Mucosa of rectum (tissue), 2 donors: Measurements from ENCODE around the gene TRAF3.

Experiments
- H3K27ac ChIP-seq, 2 donors: one replicate each; pipeline ENCODE4 v1.7.0; 2013; ENCODE audit warnings: inconsistent platforms in 2 of 2, low read depth in 2 of 2, low read length in 2 of 2
- H3K27me3 ChIP-seq, 2 donors: one replicate each; pipeline ENCODE4 v1.7.0; 2013; ENCODE audit warnings: low read length in 2 of 2; ENCODE audit not compliant: control insufficient read depth in 2 of 2, insufficient read depth in 2 of 2
- H3K36me3 ChIP-seq, 2 donors: one replicate each; pipeline ENCODE4 v1.7.0; 2013; ENCODE audit warnings: low read length in 2 of 2; ENCODE audit not compliant: control insufficient read depth in 2 of 2, insufficient read depth in 2 of 2
- H3K4me1 ChIP-seq, 2 donors: one replicate each; pipeline ENCODE4 v1.7.0; 2013; ENCODE audit warnings: low read length in 2 of 2, mild to moderate bottlenecking in 1 of 2; ENCODE audit not compliant: control insufficient read depth in 2 of 2, insufficient read depth in 2 of 2
- H3K4me3 ChIP-seq, 2 donors: one replicate each; pipeline ENCODE4 v1.7.0; 2013; ENCODE audit warnings: low read length in 2 of 2
- H3K9ac ChIP-seq, 2 donors: one replicate each; pipeline ENCODE4 v1.7.0; 2013; ENCODE audit warnings: low read length in 2 of 2, low read depth in 1 of 2, mild to moderate bottlenecking in 1 of 2
- H3K9me3 ChIP-seq, 2 donors: one replicate each; pipeline ENCODE4 v1.7.0; 2013; ENCODE audit warnings: low read length in 2 of 2; ENCODE audit not compliant: control insufficient read depth in 2 of 2
- donor health status: healthy.
- donor health status: Normal muscosa, but diverticular disease.

Gene TRAF3

DNA sequence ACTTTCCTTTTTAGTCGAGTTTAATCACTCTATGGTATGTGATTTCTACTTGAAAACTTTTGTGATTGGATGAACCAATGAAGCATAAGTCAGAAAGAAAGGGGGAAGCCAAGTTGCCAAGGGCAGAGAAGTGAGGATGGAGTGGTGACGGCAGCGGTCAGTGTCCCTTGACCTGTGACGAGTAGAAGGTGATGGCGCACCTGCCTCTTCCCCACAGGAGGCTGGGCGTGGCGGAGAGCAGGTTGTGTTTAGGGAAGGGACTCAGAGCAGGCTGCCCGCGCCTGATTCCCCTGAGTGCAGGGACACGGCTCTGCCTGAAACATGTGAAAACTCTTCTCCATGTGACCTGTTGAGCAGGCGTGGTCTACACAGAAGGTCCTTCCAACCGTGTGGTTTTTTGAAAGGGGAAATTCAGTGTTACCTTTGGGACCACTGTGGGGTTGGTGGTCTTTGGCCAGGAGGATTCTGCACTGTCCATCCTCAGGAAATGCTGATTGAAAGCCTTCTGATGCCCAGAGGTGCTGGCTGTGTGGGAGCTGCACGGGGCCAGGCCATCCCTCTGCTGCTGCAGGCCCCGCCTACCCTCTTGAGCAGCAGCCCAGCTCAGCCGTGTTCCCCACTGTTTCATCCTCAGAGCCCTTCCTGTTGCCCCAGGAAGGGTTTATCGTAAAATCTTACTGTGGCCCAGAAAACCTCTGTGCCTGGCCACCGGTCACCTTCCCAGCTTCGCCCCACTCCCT, 121.7 kb downstream of the TRAF3 start:
- no peaks in the 10 kb centered on the region for H3K4me1 ChIP-seq
- no peaks in the 10 kb centered on the region for H3K27me3 ChIP-seq

DNA sequence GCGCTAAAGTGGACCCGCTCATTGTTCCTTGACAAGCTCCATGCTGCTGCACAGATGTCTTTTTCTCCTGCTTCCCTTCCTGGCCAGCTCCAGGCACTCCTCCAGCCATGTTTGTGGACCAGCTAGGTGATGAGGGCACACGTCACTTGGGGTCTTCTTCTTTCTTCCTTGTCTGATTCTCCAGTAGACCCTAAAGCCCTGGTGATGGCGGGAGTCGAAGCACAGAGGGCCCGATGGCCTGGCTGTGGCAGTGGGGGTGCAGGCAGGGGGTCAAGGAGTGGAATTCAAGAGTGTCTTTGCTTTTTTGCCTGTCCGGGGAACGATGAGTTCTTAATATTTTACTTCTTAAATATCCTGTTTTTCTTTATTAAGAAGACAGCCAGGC, 122.3 kb downstream of the TRAF3 start:
- no peak overlapping the region for H3K27ac ChIP-seq
- H3K4me3 ChIP-seq, result no peak overlapping the region
- H3K9ac ChIP-seq, result no peak overlapping the region
- no peaks in the 10 kb centered on the region for H3K4me1 ChIP-seq
- no peaks in the 10 kb centered on the region for H3K27me3 ChIP-seq
- no peaks in the 10 kb centered on the region for H3K9me3 ChIP-seq
- H3K36me3 ChIP-seq, result peaks cover 31 to 55% of the 10 kb centered on the region in 2 donors

More for the DNA sequence above, 121.7 kb downstream of the TRAF3 start:
- Histone ChIP-seq H3K9me3 (no peaks in the 10 kb centered on the region), H3K27ac (no peak overlapping the region), H3K9ac (no peak overlapping the region), H3K4me3 (no peak overlapping the region), H3K36me3 (peaks cover 31 to 52% of the 10 kb centered on the region in 2 donors)

GRCh38 chr14:102900631-102901571, 123.7 kb downstream of the TRAF3 start:
- no peaks in the 10 kb centered on the region for H3K27me3 ChIP-seq
- peak overlapping the region in 1 of 2 donors; percentile 20 for H3K4me3 ChIP-seq
- H3K27ac ChIP-seq, result peak overlapping the region; percentile 41 to 75
- H3K9ac ChIP-seq, result no peak overlapping the region
- no peaks in the 10 kb centered on the region for H3K4me1 ChIP-seq
- peaks cover 36 to 54% of the 10 kb centered on the region in 2 donors for H3K36me3 ChIP-seq
- no peaks in the 10 kb centered on the region for H3K9me3 ChIP-seq

GRCh38 chr14:102901633-102902032, 124.4 kb downstream of the TRAF3 start:
- Histone ChIP-seq H3K4me1 (no peaks in the 10 kb centered on the region), H3K9me3 (no peaks in the 10 kb centered on the region), H3K27me3 (no peaks in the 10 kb centered on the region), H3K36me3 (peaks cover 33 to 59% of the 10 kb centered on the region in 2 donors), H3K27ac (peak overlapping the region; percentile 41 to 75), H3K9ac (no peak overlapping the region), H3K4me3 (no peak overlapping the region)

DNA sequence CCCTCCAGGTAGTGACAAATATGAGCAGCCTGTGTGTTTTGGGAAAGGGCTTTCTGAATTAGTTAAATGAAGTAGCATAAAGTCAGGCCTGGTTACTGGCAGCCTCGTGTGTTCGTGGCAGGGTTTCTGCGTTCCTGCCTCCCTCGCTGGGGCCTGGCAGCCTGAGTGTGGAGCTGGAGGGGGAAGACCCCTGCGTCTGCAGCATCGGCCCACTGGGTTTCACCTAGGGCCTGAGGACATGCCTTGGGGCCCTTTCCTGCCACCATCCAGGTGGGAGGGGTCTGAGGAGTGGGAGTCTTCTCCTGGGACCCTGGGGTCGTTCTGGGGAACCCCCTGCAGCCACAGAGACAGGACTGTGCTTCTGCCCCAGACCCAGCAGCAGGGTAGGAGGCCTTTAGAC, 124.8 kb downstream of the TRAF3 start:
- Histone ChIP-seq H3K9me3 (no peaks in the 10 kb centered on the region), H3K4me3 (no peak overlapping the region), H3K9ac (no peak overlapping the region), H3K27me3 (no peaks in the 10 kb centered on the region), H3K27ac (peak overlapping the region in 1 of 2 donors; percentile 67), H3K36me3 (peaks cover 35 to 62% of the 10 kb centered on the region in 2 donors), H3K4me1 (no peaks in the 10 kb centered on the region)

DNA sequence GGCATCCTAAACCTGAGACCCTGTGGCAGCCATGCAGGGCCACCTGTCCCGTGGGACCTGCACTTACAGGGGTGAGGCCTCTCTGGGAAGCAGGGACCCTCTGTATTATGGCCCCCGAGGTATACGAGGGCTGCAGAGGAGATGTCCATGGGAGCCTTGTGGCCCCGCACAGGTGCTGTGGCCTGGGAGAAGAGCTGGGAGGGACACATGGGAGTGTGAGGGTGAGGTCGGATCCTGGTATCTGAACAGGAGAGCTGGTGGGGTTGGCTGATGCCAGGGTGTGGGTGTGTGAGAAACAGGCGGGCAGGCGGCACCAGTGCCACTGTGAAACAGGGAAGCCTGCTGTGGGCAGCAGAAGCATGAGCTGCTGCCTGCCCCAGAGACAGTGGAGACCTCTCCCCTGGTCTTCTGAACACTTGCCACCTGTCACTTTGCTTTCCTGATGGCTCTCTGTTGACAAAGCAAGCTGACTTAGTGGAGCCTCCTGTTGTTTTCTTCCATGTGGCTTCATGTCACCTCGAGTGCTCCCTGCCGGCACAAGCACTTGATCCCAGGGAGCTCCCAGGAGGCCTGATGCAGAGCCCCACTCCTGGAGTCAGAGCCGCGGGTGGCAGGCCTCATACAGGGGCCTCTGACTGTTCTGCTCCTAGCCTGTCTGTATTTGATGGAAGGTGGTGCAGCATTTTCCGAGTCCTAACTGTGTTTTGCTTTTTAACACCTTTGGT, 125.4 kb downstream of the TRAF3 start:
- H3K36me3 ChIP-seq, result peaks cover 32 to 61% of the 10 kb centered on the region in 2 donors

DNA sequence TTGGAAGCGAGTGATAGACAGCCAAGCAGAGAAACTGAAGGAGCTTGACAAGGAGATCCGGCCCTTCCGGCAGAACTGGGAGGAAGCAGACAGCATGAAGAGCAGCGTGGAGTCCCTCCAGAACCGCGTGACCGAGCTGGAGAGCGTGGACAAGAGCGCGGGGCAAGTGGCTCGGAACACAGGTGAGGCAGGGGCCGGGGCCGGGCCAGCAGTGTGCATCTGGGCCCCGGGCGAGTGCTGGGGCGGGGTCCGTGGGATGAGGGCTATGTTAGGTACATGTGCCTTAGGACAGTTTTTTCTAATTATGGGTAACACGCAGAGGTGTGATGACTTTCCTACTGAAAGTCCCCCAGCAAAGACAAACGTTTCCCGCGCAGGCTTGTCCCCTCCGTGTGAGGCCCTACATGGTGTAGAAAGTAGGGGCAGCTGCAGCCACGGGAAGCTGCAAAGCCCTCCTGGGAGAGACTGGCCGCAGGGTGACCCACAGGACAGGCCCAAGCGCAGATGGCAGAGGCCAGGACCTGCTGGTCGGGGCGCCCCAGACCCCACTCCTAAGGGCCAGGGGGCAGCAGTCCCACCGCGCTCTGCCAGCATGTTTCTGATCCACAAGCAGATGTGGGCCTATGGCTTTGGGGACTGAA, 126.1 kb downstream of the TRAF3 start:
- Histone ChIP-seq H3K9me3 (no peaks in the 10 kb centered on the region), H3K36me3 (peaks cover 30 to 59% of the 10 kb centered on the region in 2 donors), H3K27me3 (no peaks in the 10 kb centered on the region), H3K27ac (peak overlapping the region; percentile 12 to 67), H3K4me3 (no peak overlapping the region), H3K9ac (no peak overlapping the region), H3K4me1 (no peaks in the 10 kb centered on the region)

More for the DNA sequence above, 125.4 kb downstream of the TRAF3 start:
- Histone ChIP-seq H3K27me3 (no peaks in the 10 kb centered on the region), H3K4me3 (no peak overlapping the region), H3K27ac (peak overlapping the region; percentile 12 to 67), H3K4me1 (no peaks in the 10 kb centered on the region), H3K9me3 (no peaks in the 10 kb centered on the region), H3K9ac (no peak overlapping the region)

DNA sequence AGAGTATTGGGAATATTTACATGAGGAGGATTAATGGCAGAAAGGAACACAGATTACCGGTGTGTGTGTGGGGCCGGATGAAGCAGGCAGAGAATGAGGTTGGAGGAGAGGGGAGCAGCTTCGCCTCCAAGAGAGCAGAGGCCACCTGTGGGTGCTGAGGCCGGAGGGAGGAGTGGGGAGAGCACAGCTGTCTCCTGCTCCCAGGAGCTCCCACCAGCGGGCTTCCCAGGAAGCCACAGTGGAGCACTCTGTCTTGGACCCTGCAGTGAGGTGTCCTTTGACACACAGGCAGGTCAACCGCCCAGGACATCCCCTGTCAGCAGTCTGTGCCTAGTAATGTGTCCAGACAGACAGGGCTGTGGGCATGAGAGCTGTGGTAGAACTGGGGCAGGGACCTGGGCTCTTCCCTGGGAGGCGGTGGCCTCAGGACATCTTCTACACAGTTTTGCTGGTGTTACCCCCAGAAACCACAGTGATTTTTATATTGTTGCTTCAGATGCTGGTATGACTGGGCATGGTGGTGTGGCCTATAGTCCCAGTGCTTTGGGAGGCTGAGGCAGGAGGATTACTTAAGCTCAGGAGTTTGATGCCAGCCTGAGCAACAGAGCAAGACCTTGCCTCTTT, 126.8 kb downstream of the TRAF3 start:
- Histone ChIP-seq H3K36me3 (peaks cover 28 to 54% of the 10 kb centered on the region in 2 donors), H3K27me3 (no peaks in the 10 kb centered on the region), H3K4me3 (no peak overlapping the region), H3K9ac (no peak overlapping the region), H3K4me1 (no peaks in the 10 kb centered on the region), H3K27ac (no peak overlapping the region), H3K9me3 (no peaks in the 10 kb centered on the region)
